IMR-90 (cell line): ENCODE data around the gene IFIT3. TPM values are rescaled to one million over a fixed set of nuclear protein-coding genes. Genes with fewer than 3 reads are reported as not detected.

Experiments
- ATAC-seq: fragments of 200-7000 bp; cut with Tn5 transposase; 2 replicates; pipeline ENCODE4 v1.9.1; 2020; ENCODE audit warnings: low read depth, mild to moderate bottlenecking, moderate library complexity
- BruUV-seq: library from RNA; stranded (reverse); fragments of 400-500 nt; replicated peaks from 2 replicates; lab custom pipeline; 2021; lab: Mats Ljungman, UMichigan
- CTCF ChIA-PET: fragments of 300-600 bp; formaldehyde crosslinking; extraction: SDS; loops from one replicate; lab custom pipeline; 2021; ENCODE audit warnings: antibody characterized with exemption; lab: Yijun Ruan, JAX
- POLR2A ChIA-PET: fragments of 300-600 bp; sonication (Branson Sonifier 250); formaldehyde crosslinking; loops from one replicate; lab custom pipeline; 2022; ENCODE audit warnings: antibody characterized with exemption; ENCODE audit not compliant: unreplicated experiment; lab: Charles Lee
- DNase-seq: peaks from one replicate; pipeline ENCODE4 v3.0.0; 2013
- H2AFZ ChIP-seq: replicated peaks from 2 replicates; pipeline ENCODE3; 2013; ENCODE audit warnings: low read length, mild to moderate bottlenecking; ENCODE audit not compliant: poor library complexity
- H2AK5ac ChIP-seq: 2 replicates; pipeline ENCODE4 v1.6.1; 2013; ENCODE audit warnings: low read depth, low read length, inconsistent platforms
- H2AK9ac ChIP-seq: replicated peaks from 2 replicates; pipeline ENCODE3; 2013; ENCODE audit warnings: mild to moderate bottlenecking, low read depth, low read length, moderate library complexity; ENCODE audit not compliant: poor library complexity
- H2BK120ac ChIP-seq: 2 replicates; pipeline ENCODE4 v1.6.1; 2013; ENCODE audit warnings: low read depth, low read length, inconsistent platforms
- H2BK15ac ChIP-seq: 3 replicates; pipeline ENCODE4 v1.6.1; 2013; ENCODE audit warnings: low read depth, low read length, inconsistent platforms
- H2BK20ac ChIP-seq: 2 replicates; pipeline ENCODE4 v1.6.1; 2013; ENCODE audit warnings: low read depth, mild to moderate bottlenecking, inconsistent platforms, low read length, moderate library complexity
- H2BK5ac ChIP-seq: 2 replicates; pipeline ENCODE4 v1.6.1; 2013; ENCODE audit warnings: mild to moderate bottlenecking, low read depth, low read length, inconsistent platforms; ENCODE audit not compliant: poor library complexity, severe bottlenecking
- H3K14ac ChIP-seq: replicated peaks from 2 replicates; pipeline ENCODE4 v1.6.1; 2013; ENCODE audit warnings: low read depth, low read length, inconsistent platforms
- H3K18ac ChIP-seq: 2 replicates; pipeline ENCODE4 v1.6.1; 2013; ENCODE audit warnings: low read depth, low read length, control low read depth
- H3K23ac ChIP-seq: 2 replicates; pipeline ENCODE4 v1.6.1; 2013; ENCODE audit warnings: low read depth, low read length, inconsistent platforms
- H3K27ac ChIP-seq: 2 replicates; pipeline ENCODE4 v1.5.1; 2013; ENCODE audit warnings: mild to moderate bottlenecking, control low read depth, low read length; ENCODE audit not compliant: insufficient read depth
- H3K27me3 ChIP-seq: 2 replicates; pipeline ENCODE4 v1.6.1; 2013; ENCODE audit warnings: low read length; ENCODE audit not compliant: control insufficient read depth, insufficient read depth
- H3K36me3 ChIP-seq: 2 replicates; pipeline ENCODE4 v1.6.1; 2013; ENCODE audit warnings: low read length, mixed read lengths; ENCODE audit not compliant: control insufficient read depth, insufficient read depth
- H3K4ac ChIP-seq: 2 replicates; pipeline ENCODE4 v1.6.1; 2013; ENCODE audit warnings: low read depth, low read length, inconsistent platforms
- H3K4me1 ChIP-seq: 2 replicates; pipeline ENCODE4 v1.6.1; 2013; ENCODE audit warnings: low read length, mixed read lengths; ENCODE audit not compliant: control insufficient read depth, insufficient read depth
- H3K4me2 ChIP-seq: 2 replicates; pipeline ENCODE4 v1.6.1; 2013; ENCODE audit warnings: low read depth, mild to moderate bottlenecking, control low read depth, low read length, moderate library complexity
- H3K4me3 ChIP-seq: 2 replicates; pipeline ENCODE4 v1.5.1; 2013; ENCODE audit warnings: low read depth, mild to moderate bottlenecking, control low read depth, low read length, moderate library complexity; ENCODE audit not compliant: insufficient read depth
- H3K56ac ChIP-seq: 2 replicates; pipeline ENCODE4 v1.6.1; 2013; ENCODE audit warnings: low read length, inconsistent platforms; ENCODE audit not compliant: insufficient read depth; ENCODE audit errors: extremely low read depth
- H3K79me1 ChIP-seq, 2 experiments: 2 replicates each; pipeline ENCODE4 v1.6.1; 2013; ENCODE audit warnings: low read length in 2 of 2, inconsistent platforms in 1 of 2, low read depth in 1 of 2
- H3K9ac ChIP-seq: 2 replicates; pipeline ENCODE4 v1.6.1; 2013; ENCODE audit warnings: low read depth, low read length, control low read depth
- H3K9me1 ChIP-seq: 2 replicates; pipeline ENCODE4 v1.6.1; 2013; ENCODE audit warnings: low read length, inconsistent platforms; ENCODE audit not compliant: insufficient read depth
- H3K9me3 ChIP-seq: 2 replicates; pipeline ENCODE4 v1.6.1; 2013; ENCODE audit warnings: low read length; ENCODE audit not compliant: control insufficient read depth, insufficient read depth
- H4K20me1 ChIP-seq: 2 replicates; pipeline ENCODE4 v1.6.1; 2013; ENCODE audit warnings: low read length, inconsistent platforms; ENCODE audit not compliant: insufficient read depth
- H4K5ac ChIP-seq: 2 replicates; pipeline ENCODE4 v1.6.1; 2013; ENCODE audit warnings: mild to moderate bottlenecking, low read depth, low read length, control low read depth
- H4K8ac ChIP-seq, 2 experiments: 2 replicates each; pipeline ENCODE4 v1.6.1; 2013; ENCODE audit warnings: low read depth in 2 of 2, low read length in 2 of 2, control low read depth in 1 of 2, inconsistent platforms in 1 of 2
- H4K91ac ChIP-seq: 2 replicates; pipeline ENCODE4 v1.6.1; 2013; ENCODE audit warnings: low read depth, low read length, inconsistent platforms; ENCODE audit not compliant: insufficient read depth
- BHLHE40 ChIP-seq: fragments of 150-350 bp; IDR thresholded peaks from 2 replicates; pipeline ENCODE4 v1.6.1; 2016; ENCODE audit warnings: mild to moderate bottlenecking, low read depth, low read length
- CEBPB ChIP-seq: IDR thresholded peaks from 2 replicates; pipeline ENCODE4 v1.6.1; 2012; ENCODE audit warnings: low read depth, low read length, improper control_type of control experiment
- ELK1 ChIP-seq: fragments of 150-350 bp; IDR thresholded peaks from 2 replicates; pipeline ENCODE4 v1.6.1; 2016; ENCODE audit warnings: low read depth, mild to moderate bottlenecking, low read length, moderate library complexity, borderline replicate concordance
- FOS ChIP-seq: fragments of 150-350 bp; IDR thresholded peaks from 2 replicates; pipeline ENCODE4 v1.6.1; 2016; ENCODE audit warnings: low read depth, low read length
- MXI1 ChIP-seq: IDR thresholded peaks from 2 replicates; pipeline ENCODE4 v1.6.1; 2012; ENCODE audit warnings: low read depth, mild to moderate bottlenecking, low read length, moderate library complexity, borderline replicate concordance
- NFE2L2 ChIP-seq: fragments of 150-350 bp; IDR thresholded peaks from 2 replicates; pipeline ENCODE4 v1.6.1; 2016; ENCODE audit warnings: low read depth, mild to moderate bottlenecking, low read length
- WGBS, 2 experiments: methylation state at CpG; one replicate each; pipeline versions ENCODE4 v1.1.5 to v1.1.7; 2013; ENCODE audit warnings: missing lambda C conversion rate in 2 of 2; ENCODE audit not compliant: insufficient read length in 1 of 2; ENCODE audit errors: extremely low coverage in 2 of 2; 5-methylcytosine and 5-hydroxymethylcytosine counted together
- dilution Hi-C: fragments of 300-500 bp; cut with HindIII; formaldehyde crosslinking; loops from one replicate; pipeline ENCODE4 v1.14.3; 2018; ENCODE audit warnings: low sequenced_read_pairs; ENCODE audit not compliant: unreplicated experiment
- in situ Hi-C: fragments of 300-500 bp; cut with MboI; formaldehyde crosslinking; loops from 3 replicates; pipeline ENCODE4 v1.14.3; 2019; ENCODE audit warnings: low sequenced_read_pairs, inconsistent platforms, mixed read lengths
- intact Hi-C: fragments of 100-400 bp; cut with micrococcal nuclease; formaldehyde crosslinking; loops from 2 replicates; pipeline ENCODE4 v1.10.0; 2022
- polyA plus RNA-seq, 3 experiments: library from polyadenylated mRNA; depleted of rRNA; stranded (reverse); fragments of >200 nt; gene quantifications; 2 replicates each; pipeline ENCODE4 v1.2.3, GENCODE V29; 2012; ENCODE audit warnings: low replicate concordance in 1 of 3
- total RNA-seq: library from RNA; depleted of rRNA; stranded (reverse); fragments of >200 nt; gene quantifications from 2 replicates; pipeline ENCODE4 v1.2.3, GENCODE V29; 2012

IFIT3 gene
- total and polyA plus RNA-seq, 2 of the 4 experiments (the other 2 are of a cell fraction) = 3.5 to 7.3 TPM

- Histone ChIP-seq H3K4ac (no peak overlapping the region; the same call in 1 of the 2 replicates), H3K79me1 (no peaks in the 10 kb centered on the region), H4K5ac (no peak overlapping the region), H2BK15ac (no peak overlapping the region), H4K91ac (no peak overlapping the region), H2BK120ac (no peak overlapping the region), H3K4me3 (no peak overlapping the region), H3K9ac (no peak overlapping the region), H2AFZ (no peak overlapping the region), H3K18ac (no peak overlapping the region), H3K56ac (no peak overlapping the region), H4K20me1 (no peaks in the 10 kb centered on the region), H3K9me1 (no peaks in the 10 kb centered on the region; the same call in 1 of the 2 replicates), H2BK20ac (0 out of 2 replicates have a peak overlapping the region, but pooled peaks have one; percentile 10), H4K8ac (no peak overlapping the region), H3K4me2 (no peak overlapping the region), H3K9me3 (no peaks in the 10 kb centered on the region), H3K27me3 (no peaks in the 10 kb centered on the region), H3K14ac (no peak overlapping the region), H3K23ac (no peak overlapping the region), H2AK9ac (no peak overlapping the region), H2AK5ac (no peak overlapping the region), H3K36me3 (peaks cover 6% of the 10 kb centered on the region), H3K27ac (no peak overlapping the region), H2BK5ac (no peak overlapping the region), H3K4me1 (peaks cover 4% of the 10 kb centered on the region)
- TF ChIP-seq FOS = no peak
- TF ChIP-seq BHLHE40 = no peak
- TF ChIP-seq ELK1 = no peak
- TF ChIP-seq CEBPB = no peak
- TF ChIP-seq MXI1 = no peak
- TF ChIP-seq NFE2L2 = no peak
- intact Hi-C loops (no loop called here), dilution Hi-C loops (no loop called here), in situ Hi-C loops (no loop called here)
- no TSS peak for BruUV-seq
- no peak for ATAC-seq
- POLR2A ChIA-PET = no interaction called here
- DNase-seq = no peak
- CTCF ChIA-PET = interaction anchor here (0.7 kb wide), 1 partner anchor 33 kb away, joined by 4 read pairs; no protein-coding TSS in a partner anchor
- WGBS, 2 experiments = no CpG with 5 or more reads among the region's 5 CpGs
These were observed 15.4 kb downstream of the IFIT3 start for GRCh38 chr10:89343089-89343767.
